Right lobe of liver (tissue), 4 donors: Measurements from ENCODE around the gene GID8.

Source experiments
- CTCF ChIP-seq, 4 donors: fragments of 200-600 bp in 3 of 4; fragments of 450-650 bp in 1 of 4; IDR thresholded peaks; one replicate each; pipeline versions ENCODE4 v1.5.1 to v1.8.0; 2016 to 2022; ENCODE audit warnings: antibody characterized with exemption in 4 of 4, mild to moderate bottlenecking in 2 of 4
- POLR2A ChIP-seq: fragments of 450-650 bp; IDR thresholded peaks from one replicate; pipeline ENCODE4 v1.6.1; 2017; ENCODE audit warnings: antibody characterized with exemption, mild to moderate bottlenecking
- donor health status: DM: no; HTN: no; CAD: no.
- donor health status: DM: no; HTN: no; CAD: no.
- donor health status: DM: no; HTN: yes; CAD: no.

DNA sequence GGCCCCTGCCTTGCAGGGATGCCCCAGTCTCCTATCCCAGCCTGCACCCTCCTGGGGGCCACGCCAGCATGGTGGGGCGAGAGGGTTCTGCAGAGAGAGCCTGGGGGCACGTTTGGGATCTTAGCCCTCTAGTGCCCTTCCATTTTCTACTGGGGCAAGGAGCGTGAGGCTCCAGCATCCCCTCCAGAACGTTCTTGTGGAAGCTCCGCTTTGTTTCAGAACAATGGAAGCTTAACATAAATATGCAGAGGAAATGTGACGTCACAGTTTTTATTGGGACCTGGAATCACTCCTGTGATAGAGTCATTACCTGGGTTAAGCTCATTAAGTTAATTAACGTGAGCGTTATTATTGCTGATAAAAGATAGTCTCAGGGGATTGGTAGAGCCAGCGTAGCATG lies 49.2 kb downstream of the GID8 start:
- TF ChIP-seq CTCF (IDR thresholded peaks at IDR 0.05) (no peak), POLR2A (no peak)
